NB4 (cell line): ENCODE data around the gene NELL1.

ENCODE experiments used
- MYC ChIP-seq: IDR thresholded peaks from 2 replicates; pipeline ENCODE4 v1.6.1; 2011; ENCODE audit warnings: low read depth, low read length
- POLR2A ChIP-seq: IDR thresholded peaks from 2 replicates; pipeline ENCODE4 v1.6.1; 2011; ENCODE audit warnings: mild to moderate bottlenecking; ENCODE audit not compliant: insufficient read length; ENCODE audit errors: extremely low read depth
- TF ChIP-seq, protein P1 (sequence below): IDR thresholded peaks from one replicate; pipeline ENCODE4 v1.5.1; 2012; ENCODE audit warnings: low read depth, low read length
- TF ChIP-seq, protein P2 (sequence below): IDR thresholded peaks from 2 replicates; pipeline ENCODE4 v1.6.1; 2011; ENCODE audit warnings: low read depth, low read length

DNA sequence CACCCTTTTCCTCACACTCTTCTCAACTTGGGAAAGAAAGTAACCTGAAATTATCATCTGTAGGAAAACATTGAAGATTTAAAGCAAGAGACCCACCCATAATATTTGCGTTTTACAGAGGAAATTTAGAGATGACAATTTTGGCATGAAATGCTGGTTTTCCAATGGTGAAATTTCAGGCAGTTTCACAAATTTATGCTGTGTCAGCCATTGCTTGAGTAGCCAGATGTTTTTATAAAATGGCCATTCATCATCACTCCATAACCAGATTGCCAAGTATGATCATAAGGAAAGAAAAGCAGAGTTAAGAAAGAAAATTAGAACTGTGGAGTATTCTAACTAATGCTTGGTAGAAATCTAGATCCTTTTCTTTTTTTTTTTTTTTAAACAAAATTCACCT, 732.9 kb downstream of the NELL1 start:
- TF ChIP-seq POLR2A (no peak), MYC (no peak)
- TF ChIP-seq, protein P1, sequence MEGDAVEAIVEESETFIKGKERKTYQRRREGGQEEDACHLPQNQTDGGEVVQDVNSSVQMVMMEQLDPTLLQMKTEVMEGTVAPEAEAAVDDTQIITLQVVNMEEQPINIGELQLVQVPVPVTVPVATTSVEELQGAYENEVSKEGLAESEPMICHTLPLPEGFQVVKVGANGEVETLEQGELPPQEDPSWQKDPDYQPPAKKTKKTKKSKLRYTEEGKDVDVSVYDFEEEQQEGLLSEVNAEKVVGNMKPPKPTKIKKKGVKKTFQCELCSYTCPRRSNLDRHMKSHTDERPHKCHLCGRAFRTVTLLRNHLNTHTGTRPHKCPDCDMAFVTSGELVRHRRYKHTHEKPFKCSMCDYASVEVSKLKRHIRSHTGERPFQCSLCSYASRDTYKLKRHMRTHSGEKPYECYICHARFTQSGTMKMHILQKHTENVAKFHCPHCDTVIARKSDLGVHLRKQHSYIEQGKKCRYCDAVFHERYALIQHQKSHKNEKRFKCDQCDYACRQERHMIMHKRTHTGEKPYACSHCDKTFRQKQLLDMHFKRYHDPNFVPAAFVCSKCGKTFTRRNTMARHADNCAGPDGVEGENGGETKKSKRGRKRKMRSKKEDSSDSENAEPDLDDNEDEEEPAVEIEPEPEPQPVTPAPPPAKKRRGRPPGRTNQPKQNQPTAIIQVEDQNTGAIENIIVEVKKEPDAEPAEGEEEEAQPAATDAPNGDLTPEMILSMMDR: no peak
- TF ChIP-seq, protein P2, sequence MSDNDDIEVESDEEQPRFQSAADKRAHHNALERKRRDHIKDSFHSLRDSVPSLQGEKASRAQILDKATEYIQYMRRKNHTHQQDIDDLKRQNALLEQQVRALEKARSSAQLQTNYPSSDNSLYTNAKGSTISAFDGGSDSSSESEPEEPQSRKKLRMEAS: no peak
